Type B pancreatic cell (in vitro differentiated cells): ENCODE data around the gene CD47. TPM values are rescaled to one million over a fixed set of nuclear protein-coding genes. Genes with fewer than 3 reads are reported as not detected.

ENCODE experiments used
- DNase-seq: peaks from one replicate; pipeline ENCODE4 v3.0.0; 2021; ENCODE audit warnings: mixed read lengths; ENCODE audit not compliant: unreplicated experiment; ENCODE audit errors: extremely low spot score
- H3K27ac Mint-ChIP-seq: 2 replicates; pipeline ENCODE4 v1.8.0; 2021; ENCODE audit warnings: mild to moderate bottlenecking, mixed read lengths
- H3K27me3 Mint-ChIP-seq: 2 replicates; pipeline ENCODE4 v1.8.0; 2021; ENCODE audit warnings: mixed read lengths
- H3K36me3 Mint-ChIP-seq: 2 replicates; pipeline ENCODE4 v1.8.0; 2021; ENCODE audit warnings: mixed read lengths
- H3K4me1 Mint-ChIP-seq: one replicate; pipeline ENCODE4 v1.8.0; 2021; ENCODE audit warnings: mixed read lengths; ENCODE audit not compliant: unreplicated experiment
- H3K4me3 Mint-ChIP-seq: 2 replicates; pipeline ENCODE4 v1.8.0; 2021; ENCODE audit warnings: mild to moderate bottlenecking, mixed read lengths
- H3K9me3 Mint-ChIP-seq: 2 replicates; pipeline ENCODE4 v1.8.0; 2021; ENCODE audit warnings: mixed read lengths
- CTCF ChIP-seq: fragments of 200-600 bp; sonication (generic); conservative IDR thresholded peaks from 2 replicates; pipeline ENCODE4 v1.5.0; 2021; ENCODE audit warnings: antibody characterized with exemption, mild to moderate bottlenecking
- total RNA-seq: library from RNA; stranded (reverse); gene quantifications from 2 replicates; pipeline ENCODE4 v1.2.1, GENCODE V29; 2021; ENCODE audit warnings: low replicate concordance

Gene CD47
- total RNA-seq, 1 donor from 2014 or later: 113 TPM

GRCh38 chr3:108054935-108055334 lies 35.9 kb downstream of the CD47 start:
- no peak for TF ChIP-seq CTCF
- DNase-seq: no peak
- Mint-ChIP-seq H3K4me3 (no peak overlapping the region), H3K4me1 (peaks cover 9% of the 10 kb centered on the region), H3K27me3 (no peaks in the 10 kb centered on the region), H3K9me3 (no peaks in the 10 kb centered on the region), H3K27ac (no peak overlapping the region), H3K36me3 (peaks cover 52% of the 10 kb centered on the region)

DNA sequence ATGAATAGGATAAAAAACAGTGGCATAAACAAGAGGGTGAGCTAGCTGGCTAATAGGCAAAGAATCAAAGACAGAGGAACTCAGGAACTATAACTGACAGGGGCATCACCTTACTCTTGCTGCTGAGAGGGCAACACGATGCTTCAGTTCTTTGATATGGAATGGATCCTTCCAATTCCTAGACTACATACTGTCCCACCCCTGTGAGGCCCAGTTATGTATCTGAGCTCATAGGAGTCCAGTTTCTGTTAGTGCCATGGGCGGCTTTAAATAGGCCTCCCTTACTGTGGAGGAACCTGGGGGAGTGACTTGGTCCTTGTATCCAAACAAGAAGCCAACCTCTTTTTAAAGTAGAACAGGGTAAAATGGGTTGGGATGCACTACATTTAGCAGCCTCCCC lies 37.3 kb downstream of the CD47 start:
- H3K36me3 Mint-ChIP-seq: peaks cover 54% of the 10 kb centered on the region
- H3K9me3 Mint-ChIP-seq: no peaks in the 10 kb centered on the region
- no peaks in the 10 kb centered on the region for H3K27me3 Mint-ChIP-seq
- H3K4me1 Mint-ChIP-seq: peaks cover 13% of the 10 kb centered on the region
- peak overlapping the region; percentile 60 for H3K27ac Mint-ChIP-seq
- TF ChIP-seq CTCF: no peak
- H3K4me3 Mint-ChIP-seq: peak overlapping the region; percentile 21
- no peak for DNase-seq

GRCh38 chr3:108053067-108053466 lies 37.8 kb downstream of the CD47 start:
- DNase-seq: no peak
- TF ChIP-seq CTCF: no peak
- peak overlapping the region; percentile 60 for H3K27ac Mint-ChIP-seq

GRCh38 chr3:108051005-108051404 lies 39.8 kb downstream of the CD47 start:
- H3K4me1 Mint-ChIP-seq: peaks cover 13% of the 10 kb centered on the region
- H3K36me3 Mint-ChIP-seq: peaks cover 42% of the 10 kb centered on the region
- H3K4me3 Mint-ChIP-seq: no peak overlapping the region
- no peaks in the 10 kb centered on the region for H3K9me3 Mint-ChIP-seq
- H3K27me3 Mint-ChIP-seq: no peaks in the 10 kb centered on the region
- no peak overlapping the region for H3K27ac Mint-ChIP-seq
- TF ChIP-seq CTCF: no peak
- no peak for DNase-seq

More at GRCh38 chr3:108053067-108053466, 37.8 kb downstream of the CD47 start:
- H3K4me1 Mint-ChIP-seq: peaks cover 13% of the 10 kb centered on the region
- no peaks in the 10 kb centered on the region for H3K9me3 Mint-ChIP-seq
- no peaks in the 10 kb centered on the region for H3K27me3 Mint-ChIP-seq
- H3K36me3 Mint-ChIP-seq: peaks cover 50% of the 10 kb centered on the region
- peak overlapping the region; percentile 21 for H3K4me3 Mint-ChIP-seq

GRCh38 chr3:108047987-108048386 lies 42.8 kb downstream of the CD47 start:
- no peak for TF ChIP-seq CTCF
- Mint-ChIP-seq H3K27me3 (no peaks in the 10 kb centered on the region), H3K4me3 (no peak overlapping the region), H3K4me1 (peaks cover 7% of the 10 kb centered on the region), H3K36me3 (peaks cover 30% of the 10 kb centered on the region), H3K9me3 (no peaks in the 10 kb centered on the region), H3K27ac (no peak overlapping the region)
- DNase-seq: no peak

DNA sequence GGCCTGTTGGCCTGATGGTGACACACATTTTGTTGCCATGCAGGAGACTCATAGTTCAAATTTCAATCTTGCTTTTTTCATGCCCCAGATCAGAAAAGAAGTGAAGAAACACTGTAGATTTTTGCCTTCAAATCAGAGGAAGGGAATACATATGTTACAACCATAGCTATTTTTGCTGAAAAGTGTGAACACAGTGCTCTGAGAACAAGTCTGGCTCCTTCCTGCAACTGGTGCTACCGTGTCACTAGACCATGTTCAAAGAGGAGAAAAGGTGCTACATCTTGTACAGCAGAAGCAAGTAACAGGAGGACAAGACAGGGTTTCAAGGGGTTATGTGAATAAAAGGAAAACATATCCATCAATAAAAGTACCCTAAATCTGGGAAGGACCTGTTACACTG lies 44.6 kb downstream of the CD47 start:
- no peak for TF ChIP-seq CTCF

More for the DNA sequence above, 44.6 kb downstream of the CD47 start:
- Mint-ChIP-seq H3K27ac (no peak overlapping the region), H3K4me1 (peaks cover 7% of the 10 kb centered on the region), H3K36me3 (peaks cover 28% of the 10 kb centered on the region), H3K9me3 (no peaks in the 10 kb centered on the region), H3K4me3 (no peak overlapping the region), H3K27me3 (no peaks in the 10 kb centered on the region)
- no peak for DNase-seq
